Caco-2 (cell line): ENCODE data around the gene PITPNM3. TPM values are rescaled to one million over a fixed set of nuclear protein-coding genes. Genes with fewer than 3 reads are reported as not detected.

Experiments
- BruUV-seq: library from RNA; stranded (reverse); fragments of 400-500 nt; replicated peaks from 2 replicates; lab custom pipeline; 2021; lab: Mats Ljungman, UMichigan
- CTCF ChIA-PET: fragments of 300-600 bp; sonication (Branson Sonifier 250); formaldehyde crosslinking; loops from one replicate; lab custom pipeline; 2022; ENCODE audit warnings: antibody characterized with exemption; lab: Charles Lee
- POLR2A ChIA-PET: fragments of 300-600 bp; sonication (Branson Sonifier 250); formaldehyde crosslinking; loops from one replicate; lab custom pipeline; 2022; ENCODE audit warnings: antibody characterized with exemption; lab: Charles Lee
- DNase-seq, 2 experiments: peaks; one replicate each; pipeline versions ENCODE4 v3.0.0 to v3.0.0-alpha.2; 2020 to 2022
- H3K27me3 ChIP-seq: replicated peaks from 2 replicates; pipeline ENCODE4 v1.6.0; 2011; ENCODE audit warnings: low read length; ENCODE audit not compliant: control insufficient read depth, insufficient read depth
- H3K36me3 ChIP-seq: 2 replicates; pipeline ENCODE4 v1.5.1; 2011; ENCODE audit warnings: low read length; ENCODE audit not compliant: control insufficient read depth, insufficient read depth
- H3K4me1 ChIP-seq: fragments of 250-450 bp; sonication (Bioruptor Pico); 2 replicates; pipeline ENCODE4 v1.5.1; 2020; ENCODE audit warnings: mild to moderate bottlenecking
- H3K4me3 ChIP-seq: 2 replicates; pipeline ENCODE4 v1.5.1; 2011; ENCODE audit warnings: low read depth, mild to moderate bottlenecking, control low read depth, low read length
- H3K9me3 ChIP-seq: fragments of 250-450 bp; sonication (Bioruptor Pico); 2 replicates; pipeline ENCODE4 v1.5.1; 2020; ENCODE audit warnings: mild to moderate bottlenecking, moderate library complexity
- H3K27ac Mint-ChIP-seq: one replicate; pipeline ENCODE4 v1.8.0; 2022; ENCODE audit warnings: mixed read lengths; ENCODE audit not compliant: unreplicated experiment
- H3K27me3 Mint-ChIP-seq: one replicate; pipeline ENCODE4 v1.8.0; 2022; ENCODE audit warnings: mixed read lengths; ENCODE audit not compliant: insufficient read depth, unreplicated experiment
- H3K36me3 Mint-ChIP-seq: one replicate; pipeline ENCODE4 v1.8.0; 2022; ENCODE audit warnings: mild to moderate bottlenecking, mixed read lengths; ENCODE audit not compliant: insufficient read depth, unreplicated experiment
- H3K4me1 Mint-ChIP-seq: one replicate; pipeline ENCODE4 v1.8.0; 2022; ENCODE audit warnings: low read depth, mixed read lengths; ENCODE audit not compliant: unreplicated experiment
- H3K4me3 Mint-ChIP-seq: one replicate; pipeline ENCODE4 v1.8.0; 2022; ENCODE audit warnings: mild to moderate bottlenecking, moderate library complexity, mixed read lengths; ENCODE audit not compliant: unreplicated experiment
- H3K9me3 Mint-ChIP-seq: one replicate; pipeline ENCODE4 v1.8.0; 2022; ENCODE audit warnings: mixed read lengths; ENCODE audit not compliant: unreplicated experiment
- CTCF ChIP-seq, 2 experiments: fragments of 200-600 bp in 1 of 2; IDR thresholded peaks; 1 replicate in 1 of 2; 2 replicates in 1 of 2; pipeline versions ENCODE4 v1.5.1 to v1.8.0; 2011 to 2022; ENCODE audit warnings: antibody characterized with exemption in 1 of 2, control low read depth in 1 of 2, inconsistent platforms in 1 of 2, low read depth in 1 of 2, low read length in 1 of 2, mild to moderate bottlenecking in 1 of 2, moderate library complexity in 1 of 2; ENCODE audit not compliant: insufficient read depth in 1 of 2, severe bottlenecking in 1 of 2, unreplicated experiment in 1 of 2
- intact Hi-C: fragments of 100-400 bp; cut with micrococcal nuclease; formaldehyde crosslinking; loops from one replicate; pipeline ENCODE4 v1.10.0; 2022; ENCODE audit not compliant: unreplicated experiment
- total RNA-seq: library from RNA; stranded (reverse); gene quantifications from 2 replicates; pipeline ENCODE4 v1.2.3, GENCODE V29; 2022

Gene PITPNM3
- total RNA-seq, 1 experiment from 2014 or later, result 0.50 TPM

GRCh38 chr17:6470146-6470718 is 86.1 kb downstream of the PITPNM3 start:
- Mint-ChIP-seq H3K27me3 (peaks cover 3% of the 10 kb centered on the region), H3K9me3 (no peaks in the 10 kb centered on the region), H3K4me1 (peaks cover 6% of the 10 kb centered on the region), H3K36me3 (no peaks in the 10 kb centered on the region), H3K4me3 (no peak overlapping the region), H3K27ac (no peak overlapping the region)
- H3K4me1 ChIP-seq, result no peaks in the 10 kb centered on the region
- BruUV-seq, result no TSS peak
- ChIA-PET CTCF (no interaction called here), POLR2A (no interaction called here)
- H3K36me3 ChIP-seq, result no peaks in the 10 kb centered on the region
- H3K27me3 ChIP-seq, result no peaks in the 10 kb centered on the region
- H3K4me3 ChIP-seq, result no peak overlapping the region
- no peak for DNase-seq
- H3K9me3 ChIP-seq, result no peaks in the 10 kb centered on the region
- TF ChIP-seq CTCF (IDR thresholded peaks at IDR 0.05; ENCODE audit: insufficient read depth in 1 of 2, low read depth in 1 of 2, low read length in 1 of 2, severe bottlenecking in 1 of 2, unreplicated experiment in 1 of 2), result no peak
- intact Hi-C loops, result loop anchor here (5.0 to 10.0 kb wide), 2 partner anchors 95 to 172 kb away; partner anchors contain the start of genes KIAA0753 and TXNDC17

GRCh38 chr17:6468051-6468790 is 88.1 kb downstream of the PITPNM3 start:
- peaks cover 3% of the 10 kb centered on the region for H3K27me3 Mint-ChIP-seq

GRCh38 chr17:6467567-6467966 is 88.8 kb downstream of the PITPNM3 start:
- no peaks in the 10 kb centered on the region for H3K36me3 Mint-ChIP-seq
- no peak overlapping the region for H3K4me3 Mint-ChIP-seq
- peaks cover 4% of the 10 kb centered on the region for H3K27me3 Mint-ChIP-seq
- no peaks in the 10 kb centered on the region for H3K27me3 ChIP-seq
- H3K4me1 ChIP-seq, result no peaks in the 10 kb centered on the region
- no peak overlapping the region for H3K27ac Mint-ChIP-seq
- intact Hi-C loops, result no loop called here
- BruUV-seq, result no TSS peak
- DNase-seq, result no peak
- H3K9me3 ChIP-seq, result no peaks in the 10 kb centered on the region
- no peak overlapping the region for H3K4me3 ChIP-seq
- ChIA-PET POLR2A (no interaction called here), CTCF (no interaction called here)
- H3K36me3 ChIP-seq, result no peaks in the 10 kb centered on the region
- no peaks in the 10 kb centered on the region for H3K9me3 Mint-ChIP-seq
- no peak for TF ChIP-seq CTCF (IDR thresholded peaks at IDR 0.05; ENCODE audit: insufficient read depth in 1 of 2, low read depth in 1 of 2, low read length in 1 of 2, severe bottlenecking in 1 of 2, unreplicated experiment in 1 of 2)
- H3K4me1 Mint-ChIP-seq, result no peaks in the 10 kb centered on the region

More at GRCh38 chr17:6468051-6468790, 88.1 kb downstream of the PITPNM3 start:
- Mint-ChIP-seq H3K4me3 (no peak overlapping the region), H3K27ac (no peak overlapping the region), H3K9me3 (no peaks in the 10 kb centered on the region), H3K4me1 (peaks cover 5% of the 10 kb centered on the region), H3K36me3 (no peaks in the 10 kb centered on the region)
- intact Hi-C loops, result no loop called here
- BruUV-seq, result no TSS peak
- ChIA-PET POLR2A (no interaction called here), CTCF (no interaction called here)
- H3K4me3 ChIP-seq, result no peak overlapping the region
- no peaks in the 10 kb centered on the region for H3K9me3 ChIP-seq
- no peaks in the 10 kb centered on the region for H3K36me3 ChIP-seq
- H3K4me1 ChIP-seq, result no peaks in the 10 kb centered on the region
- DNase-seq, result no peak
- no peaks in the 10 kb centered on the region for H3K27me3 ChIP-seq
- TF ChIP-seq CTCF (IDR thresholded peaks at IDR 0.05; ENCODE audit: insufficient read depth in 1 of 2, low read depth in 1 of 2, low read length in 1 of 2, severe bottlenecking in 1 of 2, unreplicated experiment in 1 of 2), result no peak
